HL-60 (cell line): Measurements from ENCODE around the gene SUPT4H1.

Experiments
- DNase-seq, 2 experiments: peaks; one replicate each; pipeline ENCODE4 v3.0.0-alpha.2; 2010 to 2020; ENCODE audit warnings: low read depth in 1 of 2, low spot score in 1 of 2
- H3K27ac ChIP-seq: fragments of 250-450 bp; sonication (Bioruptor Pico); replicated peaks from 2 replicates; pipeline ENCODE4 v1.5.1; 2020; ENCODE audit warnings: mild to moderate bottlenecking, moderate library complexity
- H3K27me3 ChIP-seq: fragments of 250-450 bp; sonication (Bioruptor Pico); 2 replicates; pipeline ENCODE4 v1.5.1; 2021; ENCODE audit warnings: mild to moderate bottlenecking, moderate library complexity; ENCODE audit not compliant: insufficient read depth, poor library complexity, severe bottlenecking
- H3K4me3 ChIP-seq: replicated peaks from 2 replicates; pipeline ENCODE4 v1.5.1; 2011; ENCODE audit warnings: mild to moderate bottlenecking, control low read depth, low read length; ENCODE audit not compliant: insufficient read depth
- CTCF ChIP-seq: IDR thresholded peaks from one replicate; pipeline ENCODE4 v1.5.1; 2011; ENCODE audit warnings: low read length, control low read depth, inconsistent platforms; ENCODE audit not compliant: insufficient read depth
- GABPA ChIP-seq: IDR thresholded peaks from 2 replicates; pipeline ENCODE4 v1.6.1; 2012; ENCODE audit warnings: low read depth
- POLR2AphosphoS5 ChIP-seq: IDR thresholded peaks from 2 replicates; pipeline ENCODE4 v1.6.1; 2012; ENCODE audit warnings: low read depth
- REST ChIP-seq: IDR thresholded peaks from 2 replicates; pipeline ENCODE4 v1.6.1; 2012; ENCODE audit warnings: low read depth; ENCODE audit not compliant: insufficient replicate concordance
- SPI1 ChIP-seq: IDR thresholded peaks from 2 replicates; pipeline ENCODE4 v1.6.1; 2012; ENCODE audit warnings: low read depth, mild to moderate bottlenecking, borderline replicate concordance

The SUPT4H1 gene

GRCh38 chr17:58334256-58334655 is 17.7 kb downstream of the SUPT4H1 start:
- TF ChIP-seq CTCF (no peak), POLR2AphosphoS5 (no peak), SPI1 (no peak), REST (no peak)
- Histone ChIP-seq H3K27me3 (no peaks in the 10 kb centered on the region), H3K4me3 (peak overlapping the region; percentile 72), H3K27ac (peak overlapping the region; percentile 100)
- DNase-seq: no peak

GRCh38 chr17:58333736-58334207 is 18.2 kb downstream of the SUPT4H1 start:
- Histone ChIP-seq H3K27ac (peak overlapping the region; percentile 100), H3K4me3 (peak overlapping the region; percentile 72), H3K27me3 (no peaks in the 10 kb centered on the region)
- TF ChIP-seq SPI1: peak; percentile 54; the same call in 1 of the 2 replicates
- no peak for TF ChIP-seq REST
- peak in 1 of 2 experiments; percentile 45 for DNase-seq

- no peaks in the 10 kb centered on the region for H3K27me3 ChIP-seq
- TF ChIP-seq POLR2AphosphoS5 (peak; percentile 89), SPI1 (0 out of 2 replicates have a peak, but pooled peaks have one; percentile 28), CTCF (no peak), GABPA (peak; percentile 59; the same call in 1 of the 2 replicates), REST (no peak)
- peak overlapping the region; percentile 72 for H3K4me3 ChIP-seq
- DNase-seq: peak; percentile 91 to 93
- H3K27ac ChIP-seq: peak overlapping the region; percentile 100
These were observed 18.9 kb downstream of the SUPT4H1 start for GRCh38 chr17:58332778-58333735.
